NCI-H1436 (cell line): Measurements from ENCODE around the gene HOXD10.

Experiments used
- DNase-seq: peaks from one replicate; lab custom pipeline; 2025; lab: John Stamatoyannopoulos, UW

Gene HOXD10

GRCh38 chr2:176107731-176108181, 8.8 kb upstream of the HOXD10 start:
- DNase-seq: no peak

- no peak for DNase-seq
Measured at GRCh38 chr2:176109192-176109901, 7.2 kb upstream of the HOXD10 start.

DNA sequence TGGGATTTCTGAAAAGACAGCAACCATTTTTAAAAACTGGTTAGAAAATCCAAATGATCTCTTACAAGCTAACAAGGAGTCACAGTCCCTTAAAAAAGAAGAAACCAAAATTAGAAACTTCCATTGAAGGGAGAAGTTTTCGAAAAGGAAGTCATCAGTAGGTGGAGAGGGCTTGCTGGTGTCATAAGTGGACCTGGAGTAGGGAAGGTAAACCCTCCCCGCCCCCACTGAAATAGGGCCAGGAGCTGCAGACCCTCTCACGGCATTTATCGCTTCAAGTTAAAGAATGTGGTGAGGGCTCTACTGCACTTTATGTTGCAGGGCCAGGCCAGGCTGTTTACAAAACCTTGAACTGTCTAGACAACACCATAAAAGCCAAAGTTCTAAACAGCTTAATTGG, 6.6 kb upstream of the HOXD10 start:
- no peak for DNase-seq

DNA sequence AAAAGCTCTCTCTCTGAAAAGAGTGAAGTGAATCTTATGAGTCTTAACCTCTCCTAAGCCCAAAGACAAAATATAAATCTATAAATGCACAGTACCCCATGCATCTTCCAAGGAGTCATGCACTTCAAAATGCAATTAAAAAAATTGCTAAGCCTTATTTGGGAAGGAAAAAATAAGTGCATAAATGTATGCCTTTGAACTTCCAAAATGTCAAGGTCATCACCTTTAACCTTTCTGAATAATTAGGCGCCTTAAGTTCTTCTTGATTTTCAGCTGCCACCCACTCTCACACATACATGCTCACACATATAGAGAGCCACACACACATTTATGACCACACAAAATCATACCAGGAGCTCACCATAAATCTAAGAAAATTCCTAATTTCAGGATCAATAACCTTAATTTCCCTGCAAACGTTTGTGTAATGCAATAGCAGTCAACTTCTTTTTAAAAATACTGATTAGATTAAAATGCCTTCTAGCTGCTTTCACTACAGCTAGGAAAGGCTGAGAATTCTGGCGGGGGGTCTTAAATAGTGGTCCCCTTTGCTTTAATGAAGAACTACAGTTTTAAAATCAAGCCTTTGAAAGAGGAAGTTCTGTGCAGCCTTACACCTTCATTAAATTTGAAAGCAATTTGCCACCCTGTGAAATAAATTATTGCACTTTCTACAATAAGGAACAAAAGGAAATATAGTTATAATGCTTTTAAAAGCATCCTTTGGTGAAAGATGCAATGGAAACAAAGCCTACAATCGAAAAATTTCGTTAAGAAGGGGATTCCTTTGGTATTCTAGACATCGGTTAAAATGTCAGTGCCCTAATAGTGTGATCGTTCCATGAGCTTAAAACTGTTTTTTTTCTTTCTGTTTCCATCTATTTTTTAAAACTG, 5.9 kb upstream of the HOXD10 start:
- DNase-seq: no peak

GRCh38 chr2:176111309-176111663, 5.3 kb upstream of the HOXD10 start:
- no peak for DNase-seq

- no peak for DNase-seq
Measured at GRCh38 chr2:176111846-176112374, 4.7 kb upstream of the HOXD10 start.

- DNase-seq: no peak
Measured at GRCh38 chr2:176112375-176113302, 3.9 kb upstream of the HOXD10 start.

- DNase-seq: peak; percentile 28
Measured at GRCh38 chr2:176114120-176114929, 2.3 kb upstream of the HOXD10 start.

DNA sequence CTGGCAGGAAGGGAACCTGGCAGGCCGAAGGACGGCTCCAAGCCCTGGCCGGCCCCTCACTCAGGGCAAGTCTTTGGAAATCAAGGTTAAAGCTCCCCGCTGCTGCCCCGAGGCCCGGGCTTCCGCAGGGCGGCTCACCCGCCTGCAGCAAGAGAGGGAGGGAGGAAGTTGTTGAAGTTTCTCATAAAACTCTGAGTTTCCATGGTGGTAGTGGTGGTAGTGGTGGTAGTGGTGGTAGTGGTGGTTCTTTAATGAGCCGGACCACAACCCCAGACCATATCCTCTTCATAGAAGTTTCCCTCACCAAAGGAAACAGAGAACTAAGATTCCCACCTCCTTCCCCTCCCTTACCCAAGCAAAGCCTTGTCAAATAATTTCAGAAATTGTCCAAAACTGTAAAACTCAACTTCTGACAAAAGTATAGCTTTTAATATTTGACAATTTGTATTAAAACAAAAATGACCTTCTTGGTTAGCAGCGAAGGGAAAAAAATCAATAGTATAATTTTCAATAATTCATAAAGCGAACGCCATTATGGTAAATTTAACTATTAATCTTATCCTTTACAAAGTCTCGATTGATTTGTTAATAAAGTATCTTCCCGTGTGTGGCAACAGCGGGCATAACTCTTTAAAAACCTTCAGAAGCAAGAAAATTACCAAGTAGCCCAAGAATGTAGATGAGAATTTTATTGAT, 1.5 kb upstream of the HOXD10 start:
- DNase-seq: no peak

DNA sequence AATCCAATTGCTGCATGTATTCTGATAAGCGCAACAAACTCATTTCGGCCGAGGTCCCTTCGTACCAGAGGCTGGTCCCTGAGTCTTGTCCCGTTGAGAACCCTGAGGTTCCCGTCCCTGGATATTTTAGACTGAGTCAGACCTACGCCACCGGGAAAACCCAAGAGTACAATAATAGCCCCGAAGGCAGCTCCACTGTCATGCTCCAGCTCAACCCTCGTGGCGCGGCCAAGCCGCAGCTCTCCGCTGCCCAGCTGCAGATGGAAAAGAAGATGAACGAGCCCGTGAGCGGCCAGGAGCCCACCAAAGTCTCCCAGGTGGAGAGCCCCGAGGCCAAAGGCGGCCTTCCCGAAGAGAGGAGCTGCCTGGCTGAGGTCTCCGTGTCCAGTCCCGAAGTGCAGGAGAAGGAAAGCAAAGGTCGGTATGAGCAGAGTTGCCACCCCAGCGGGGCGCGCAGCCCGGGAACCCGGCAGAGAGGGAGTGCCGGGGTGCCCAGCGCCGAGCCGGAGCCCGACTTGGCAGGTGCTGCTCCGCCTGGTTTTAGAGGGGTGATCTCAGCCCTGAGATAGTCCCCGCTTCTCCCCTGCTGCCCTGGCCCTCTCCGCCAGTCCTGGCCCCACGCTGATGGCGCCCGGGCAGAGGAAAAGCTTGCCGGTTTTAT, 714 bp downstream of the HOXD10 start:
- no peak for DNase-seq

GRCh38 chr2:176117823-176118371, 1.3 kb downstream of the HOXD10 start:
- DNase-seq: no peak

DNA sequence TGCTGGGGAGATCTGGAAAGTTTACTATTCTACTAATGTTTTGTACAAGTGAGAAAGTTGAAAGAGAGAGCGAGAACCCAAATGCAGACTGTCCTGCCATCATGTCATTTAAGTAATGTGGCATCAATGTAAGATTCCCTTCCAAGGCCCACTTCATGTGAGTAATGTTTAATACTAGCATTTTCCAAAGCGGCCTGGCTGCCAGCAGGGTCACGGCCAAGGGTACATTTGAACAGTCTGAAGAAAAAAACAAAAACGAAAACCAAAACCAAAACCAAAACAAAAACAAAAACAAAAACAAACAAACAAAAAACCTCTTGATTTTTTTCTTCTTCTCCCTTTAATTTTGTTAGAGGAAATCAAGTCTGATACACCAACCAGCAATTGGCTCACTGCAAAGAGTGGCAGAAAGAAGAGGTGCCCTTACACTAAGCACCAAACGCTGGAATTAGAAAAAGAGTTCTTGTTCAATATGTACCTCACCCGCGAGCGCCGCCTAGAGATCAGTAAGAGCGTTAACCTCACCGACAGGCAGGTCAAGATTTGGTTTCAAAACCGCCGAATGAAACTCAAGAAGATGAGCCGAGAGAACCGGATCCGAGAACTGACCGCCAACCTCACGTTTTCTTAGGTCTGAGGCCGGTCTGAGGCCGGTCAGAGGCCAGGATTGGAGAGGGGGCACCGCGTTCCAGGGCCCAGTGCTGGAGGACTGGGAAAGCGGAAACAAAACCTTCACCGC, 2.2 kb downstream of the HOXD10 start:
- DNase-seq: no peak

GRCh38 chr2:176120364-176121189, 4.0 kb downstream of the HOXD10 start:
- no peak for DNase-seq

- no peak for DNase-seq
Measured at GRCh38 chr2:176121190-176122051, 4.8 kb downstream of the HOXD10 start.

- DNase-seq: no peak
Measured at GRCh38 chr2:176122052-176122682, 5.6 kb downstream of the HOXD10 start.

DNA sequence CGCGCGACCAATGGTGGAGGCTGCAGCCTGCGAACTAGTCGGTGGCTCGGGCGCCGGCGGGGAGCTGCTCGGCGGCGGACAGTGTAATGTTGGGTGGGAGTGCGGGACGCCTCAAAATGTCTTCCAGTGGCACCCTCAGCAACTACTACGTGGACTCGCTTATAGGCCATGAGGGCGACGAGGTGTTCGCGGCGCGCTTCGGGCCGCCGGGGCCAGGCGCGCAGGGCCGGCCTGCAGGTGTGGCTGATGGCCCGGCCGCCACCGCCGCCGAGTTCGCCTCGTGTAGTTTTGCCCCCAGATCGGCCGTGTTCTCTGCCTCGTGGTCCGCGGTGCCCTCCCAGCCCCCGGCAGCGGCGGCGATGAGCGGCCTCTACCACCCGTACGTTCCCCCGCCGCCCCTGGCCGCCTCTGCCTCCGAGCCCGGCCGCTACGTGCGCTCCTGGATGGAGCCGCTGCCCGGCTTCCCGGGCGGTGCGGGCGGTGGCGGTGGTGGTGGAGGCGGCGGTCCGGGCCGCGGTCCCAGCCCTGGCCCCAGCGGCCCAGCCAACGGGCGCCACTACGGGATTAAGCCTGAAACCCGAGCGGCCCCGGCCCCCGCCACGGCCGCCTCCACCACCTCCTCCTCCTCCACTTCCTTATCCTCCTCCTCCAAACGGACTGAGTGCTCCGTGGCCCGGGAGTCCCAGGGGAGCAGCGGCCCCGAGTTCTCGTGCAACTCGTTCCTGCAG, 6.3 kb downstream of the HOXD10 start, which contains the start of gene HOXD9:
Gene HOXD9, plus strand, starts transcription at position 37 of the 728 bp plus-strand sequence. Its CDS starts 50 bp downstream, at position 87.
- peak; percentile 33 for DNase-seq
